Caki2 (cell line): Measurements from ENCODE around the gene TNIP1. TPM values are rescaled to one million over a fixed set of nuclear protein-coding genes. Genes with fewer than 3 reads are reported as not detected.
A peak's percentile ranks its signal among the peaks of the same experiment; 100 is the strongest.

Source experiments
- DNase-seq: peaks from one replicate; pipeline ENCODE4 v3.0.0-alpha.2; 2015; ENCODE audit warnings: low read depth
- in situ Hi-C: cut with HindIII; loops from 2 replicates; pipeline ENCODE4 v1.10.0; 2016; ENCODE audit warnings: low sequenced_read_pairs, low pct_unique_long_range_greater_than_20kb, mixed read lengths
- total RNA-seq: library from RNA; depleted of rRNA; stranded (reverse); fragments of >200 nt; shearing (Covaris generic); gene quantifications from 2 replicates; pipeline ENCODE4 v1.2.3, GENCODE V29; 2014; ENCODE audit warnings: low replicate concordance

TNIP1 gene
- total RNA-seq, 1 experiment from 2014 or later, result 176 TPM

DNA sequence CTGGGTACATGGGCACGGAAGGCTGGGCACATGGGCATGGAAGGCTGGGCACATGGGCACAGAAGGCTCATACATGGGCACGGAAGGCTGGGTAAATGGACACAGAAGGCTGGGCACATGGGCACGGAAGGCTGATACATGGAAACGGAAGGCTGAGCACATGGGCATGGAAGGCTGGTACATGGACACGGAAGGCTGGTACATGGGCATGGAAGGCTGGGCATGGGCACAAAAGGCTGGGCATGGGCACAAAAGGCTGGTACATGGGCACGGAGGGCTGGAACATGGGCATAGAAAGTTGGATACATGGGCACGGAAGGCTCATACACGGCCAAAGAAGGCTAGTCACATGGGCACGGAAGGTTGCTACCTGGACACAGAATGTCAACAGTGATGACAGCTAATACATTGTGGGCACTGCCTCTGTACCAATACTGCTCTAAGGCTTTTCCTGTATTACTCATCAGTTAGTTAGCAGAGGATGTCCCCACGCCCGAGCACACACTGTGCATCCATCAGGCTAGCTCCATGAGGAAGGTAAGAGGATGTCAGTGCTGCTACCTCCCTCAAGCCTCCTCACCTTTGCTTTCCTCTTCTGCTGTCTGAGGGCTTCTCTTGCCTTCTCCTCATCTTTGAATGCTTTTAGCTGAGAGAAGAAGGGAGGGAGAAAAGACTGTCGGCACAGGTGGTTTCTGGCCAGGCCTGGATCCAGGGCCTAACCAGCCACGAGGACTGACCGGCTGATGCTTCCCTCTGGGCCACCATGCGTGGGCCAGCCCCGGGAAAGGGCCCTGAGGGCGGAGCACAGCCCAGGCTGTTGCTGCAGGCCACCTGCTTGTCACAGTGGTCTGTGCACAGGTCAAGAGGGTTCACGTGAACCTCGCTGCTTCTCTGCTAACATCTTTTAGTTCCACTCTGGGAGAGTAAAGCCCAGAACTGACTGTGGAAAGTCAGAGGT is 46.1 kb downstream of the TNIP1 start:
- in situ Hi-C loops, result no loop called here
- peak; percentile 27 for DNase-seq

DNA sequence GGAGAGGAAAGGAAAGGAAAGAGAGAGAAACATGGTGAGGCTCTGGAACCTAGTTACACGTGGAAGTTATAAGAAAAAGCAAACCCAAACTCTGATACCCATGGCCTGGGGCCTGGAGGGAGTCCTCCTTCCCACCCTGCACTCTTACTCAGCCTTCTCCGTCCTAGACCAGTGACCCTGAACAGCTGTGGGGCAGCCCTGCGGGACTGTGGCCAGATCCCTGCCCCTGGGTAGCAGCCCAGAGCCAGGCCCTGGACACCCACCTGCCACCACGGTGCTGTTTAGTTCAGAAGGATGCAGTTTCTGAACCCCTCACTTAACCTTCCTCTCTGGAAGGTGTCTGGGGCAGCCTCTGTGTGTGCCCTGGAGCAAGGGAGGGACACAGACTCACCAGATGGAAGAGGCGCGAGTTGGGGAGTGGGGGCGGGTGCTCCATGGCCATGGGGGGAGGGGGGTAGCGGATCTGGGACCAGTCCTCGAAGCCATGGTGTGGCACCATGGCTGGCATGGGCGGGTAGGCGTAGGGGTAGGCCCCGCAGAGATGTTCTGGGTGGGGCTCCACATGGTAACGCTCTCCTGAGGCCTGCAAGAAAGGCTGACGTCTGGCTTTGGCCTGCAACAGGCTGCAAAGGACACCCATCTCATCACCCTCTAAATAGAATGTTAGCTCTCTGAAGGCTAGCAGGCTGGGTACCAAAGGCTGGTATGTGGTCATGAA is 47.5 kb downstream of the TNIP1 start:
- no peak for DNase-seq
- in situ Hi-C loops, result no loop called here

DNA sequence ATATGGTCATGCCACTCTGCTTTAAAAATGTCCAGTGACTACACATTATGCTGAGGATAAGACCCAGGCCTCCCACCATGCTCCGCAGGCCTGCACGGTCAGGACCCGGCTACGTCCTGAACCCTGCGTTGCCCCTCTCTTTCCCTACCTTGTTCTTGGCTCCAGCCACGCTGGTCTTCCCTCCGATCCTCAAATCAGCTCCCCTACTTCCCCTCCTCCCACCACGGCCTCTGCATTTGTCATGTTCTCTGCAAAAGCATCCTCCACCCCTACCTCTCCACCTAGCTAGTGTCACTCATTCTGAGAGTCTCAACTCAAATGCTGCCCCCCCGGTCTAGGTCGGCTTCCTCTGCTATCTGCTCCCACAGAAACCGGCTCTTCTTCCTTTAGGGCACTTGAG is 49.3 kb downstream of the TNIP1 start:
- no peak for DNase-seq
- in situ Hi-C loops, result no loop called here

DNA sequence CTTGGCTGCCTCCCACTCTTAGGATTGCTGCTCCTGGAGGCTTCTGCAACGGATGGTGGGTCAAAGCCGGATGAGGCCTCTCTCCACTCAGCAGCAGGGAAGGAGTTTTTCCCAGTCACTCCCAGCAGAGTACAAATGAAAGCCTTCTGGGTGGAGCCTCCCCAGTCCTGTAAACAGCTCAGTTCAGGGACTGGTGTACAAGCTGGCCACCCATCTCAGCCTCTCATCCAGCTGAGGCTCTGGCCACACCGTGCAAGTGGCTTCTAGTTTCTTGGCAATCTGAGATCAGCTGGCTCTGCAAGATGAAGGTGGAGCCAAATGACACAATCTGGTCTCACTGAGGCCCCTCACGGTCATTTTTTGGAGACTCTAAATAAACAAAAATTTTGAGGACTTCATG is 50.5 kb downstream of the TNIP1 start:
- in situ Hi-C loops, result no loop called here
- no peak for DNase-seq

DNA sequence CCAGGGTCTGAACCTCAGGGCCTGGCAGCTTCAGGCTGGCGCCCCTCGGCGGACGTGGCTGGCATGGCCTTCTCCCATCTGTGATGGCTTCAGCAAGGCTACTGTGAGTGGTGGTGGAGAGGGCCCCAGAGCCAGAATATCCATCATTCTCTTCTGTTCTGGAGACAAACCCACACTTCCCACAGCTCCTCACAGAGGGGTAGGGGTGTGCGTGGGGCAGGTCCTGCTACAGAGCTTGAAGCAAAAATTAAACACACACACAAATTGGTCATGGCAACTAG is 50.8 kb downstream of the TNIP1 start:
- in situ Hi-C loops, result no loop called here
- no peak for DNase-seq

DNA sequence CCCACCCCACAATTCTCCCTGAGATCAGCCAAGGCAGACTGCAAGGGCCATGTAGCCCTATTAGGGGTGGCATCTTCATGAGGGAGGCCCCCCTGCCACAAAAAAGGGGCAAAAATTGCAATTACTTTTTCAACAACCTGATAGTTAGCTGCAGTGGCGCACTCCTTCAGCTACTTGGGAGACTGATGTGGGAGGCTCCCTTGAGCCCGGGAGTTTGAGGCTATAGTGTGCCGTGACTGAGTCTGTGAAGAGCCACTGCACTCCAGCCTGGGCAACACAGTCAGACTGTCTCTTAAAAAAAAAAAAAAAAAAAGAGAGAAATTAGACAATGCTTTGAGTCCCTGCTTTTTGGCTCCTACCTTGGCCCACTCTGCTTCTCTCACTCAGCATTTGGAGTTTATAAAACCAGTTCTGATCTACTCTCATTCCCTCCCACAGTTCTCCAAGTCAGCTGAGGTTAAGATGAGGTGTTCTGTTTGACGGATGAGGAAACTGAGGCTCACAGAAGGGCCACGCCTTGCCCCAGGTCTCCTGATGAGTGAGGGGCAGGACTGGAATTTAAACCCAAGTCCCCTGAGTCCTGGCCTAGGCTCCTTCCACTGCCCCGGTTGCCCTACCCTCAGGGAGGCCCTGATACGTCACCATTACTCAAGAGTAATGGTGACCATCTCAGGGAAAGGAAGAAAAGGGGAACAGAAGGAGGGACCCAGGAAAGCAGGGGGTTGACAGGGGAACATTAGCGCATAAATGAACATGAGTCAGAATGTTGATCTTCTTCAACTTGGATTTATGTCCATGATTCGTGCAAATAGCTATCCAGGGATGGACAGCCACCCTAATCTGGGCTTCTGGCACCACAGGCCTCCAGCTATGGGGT is 51.4 kb downstream of the TNIP1 start:
- DNase-seq, result no peak
- in situ Hi-C loops, result no loop called here

DNA sequence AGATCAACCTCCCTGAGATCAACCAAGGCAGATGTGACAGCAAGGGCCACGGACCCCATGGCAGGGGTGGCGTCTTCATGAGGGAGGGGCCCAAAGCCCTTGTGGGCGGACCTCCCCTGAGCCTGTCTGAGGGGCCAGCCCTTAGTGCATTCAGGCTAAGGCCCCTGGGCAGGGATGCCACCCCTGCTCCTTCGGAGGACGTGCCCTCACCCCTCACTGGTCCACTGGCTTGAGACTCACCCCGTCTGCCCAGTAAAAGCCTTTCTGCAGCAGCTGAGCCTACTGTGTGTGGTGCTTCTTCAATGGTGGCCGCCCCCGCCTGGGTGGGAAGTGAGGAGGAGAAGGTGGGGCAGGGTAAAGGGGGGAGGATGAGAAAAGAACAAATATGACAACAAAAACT is 52.1 kb downstream of the TNIP1 start:
- in situ Hi-C loops, result no loop called here
- no peak for DNase-seq

DNA sequence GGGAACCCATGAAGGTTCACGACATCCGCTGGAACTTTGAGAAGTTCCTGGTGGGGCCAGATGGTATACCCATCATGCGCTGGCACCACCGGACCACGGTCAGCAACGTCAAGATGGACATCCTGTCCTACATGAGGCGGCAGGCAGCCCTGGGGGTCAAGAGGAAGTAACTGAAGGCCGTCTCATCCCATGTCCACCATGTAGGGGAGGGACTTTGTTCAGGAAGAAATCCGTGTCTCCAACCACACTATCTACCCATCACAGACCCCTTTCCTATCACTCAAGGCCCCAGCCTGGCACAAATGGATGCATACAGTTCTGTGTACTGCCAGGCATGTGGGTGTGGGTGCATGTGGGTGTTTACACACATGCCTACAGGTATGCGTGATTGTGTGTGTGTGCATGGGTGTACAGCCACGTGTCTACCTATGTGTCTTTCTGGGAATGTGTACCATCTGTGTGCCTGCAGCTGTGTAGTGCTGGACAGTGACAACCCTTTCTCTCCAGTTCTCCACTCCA is 52.8 kb downstream of the TNIP1 start:
- DNase-seq, result no peak
- in situ Hi-C loops, result no loop called here

DNA sequence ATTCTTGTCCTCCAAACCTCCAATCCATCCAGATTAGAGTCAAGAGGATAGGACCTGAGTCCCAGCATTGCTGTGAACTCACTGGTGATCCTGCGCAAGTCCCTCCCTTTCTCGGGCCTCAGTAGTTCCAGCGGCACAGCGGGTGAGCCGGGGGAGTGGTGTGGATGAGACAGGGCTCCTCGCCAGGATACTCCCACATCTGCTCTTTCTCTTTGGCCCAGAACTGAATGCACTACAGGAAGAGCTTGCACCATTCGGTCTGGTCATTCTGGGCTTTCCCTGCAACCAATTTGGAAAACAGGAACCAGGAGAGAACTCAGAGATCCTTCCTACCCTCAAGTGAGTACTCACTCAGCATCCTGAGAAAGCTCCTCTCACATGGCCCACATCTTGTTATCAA is 54.2 kb downstream of the TNIP1 start:
- in situ Hi-C loops, result no loop called here
- DNase-seq, result no peak

DNA sequence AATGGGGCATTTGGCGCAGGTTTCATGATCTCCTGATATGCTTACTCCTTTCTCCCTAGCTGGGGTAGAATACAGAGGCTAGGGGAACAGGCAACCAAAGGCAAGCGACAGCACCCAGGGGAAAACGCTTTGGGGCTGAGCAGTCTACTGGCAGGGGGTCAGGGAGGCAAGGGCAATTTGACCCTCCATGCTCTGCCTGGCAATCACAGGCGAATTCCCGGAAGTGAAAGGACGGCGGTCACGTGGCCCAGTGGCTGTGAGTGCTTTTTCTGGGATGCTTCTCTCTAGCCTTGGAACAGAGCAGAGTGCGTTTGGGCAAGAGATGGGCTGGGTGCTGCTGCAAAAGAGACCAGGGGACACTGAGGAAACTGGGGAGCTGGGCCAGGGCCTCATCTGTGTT is 54.7 kb downstream of the TNIP1 start:
- in situ Hi-C loops, result no loop called here
- DNase-seq, result no peak

DNA sequence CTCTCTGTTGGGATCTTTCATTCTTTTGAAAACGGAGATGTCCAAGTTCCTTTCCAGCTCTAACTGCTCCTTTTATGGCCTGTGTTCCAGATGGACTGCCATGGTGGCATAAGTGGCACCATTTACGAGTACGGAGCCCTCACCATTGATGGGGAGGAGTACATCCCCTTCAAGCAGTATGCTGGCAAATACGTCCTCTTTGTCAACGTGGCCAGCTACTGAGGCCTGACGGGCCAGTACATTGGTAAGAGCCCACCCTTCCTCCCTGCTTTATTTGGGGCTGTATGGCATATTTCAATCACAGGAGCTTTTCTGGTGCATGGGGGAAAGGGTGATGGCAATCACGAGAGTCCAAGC is 55.6 kb downstream of the TNIP1 start:
- in situ Hi-C loops, result no loop called here
- no peak for DNase-seq

DNA sequence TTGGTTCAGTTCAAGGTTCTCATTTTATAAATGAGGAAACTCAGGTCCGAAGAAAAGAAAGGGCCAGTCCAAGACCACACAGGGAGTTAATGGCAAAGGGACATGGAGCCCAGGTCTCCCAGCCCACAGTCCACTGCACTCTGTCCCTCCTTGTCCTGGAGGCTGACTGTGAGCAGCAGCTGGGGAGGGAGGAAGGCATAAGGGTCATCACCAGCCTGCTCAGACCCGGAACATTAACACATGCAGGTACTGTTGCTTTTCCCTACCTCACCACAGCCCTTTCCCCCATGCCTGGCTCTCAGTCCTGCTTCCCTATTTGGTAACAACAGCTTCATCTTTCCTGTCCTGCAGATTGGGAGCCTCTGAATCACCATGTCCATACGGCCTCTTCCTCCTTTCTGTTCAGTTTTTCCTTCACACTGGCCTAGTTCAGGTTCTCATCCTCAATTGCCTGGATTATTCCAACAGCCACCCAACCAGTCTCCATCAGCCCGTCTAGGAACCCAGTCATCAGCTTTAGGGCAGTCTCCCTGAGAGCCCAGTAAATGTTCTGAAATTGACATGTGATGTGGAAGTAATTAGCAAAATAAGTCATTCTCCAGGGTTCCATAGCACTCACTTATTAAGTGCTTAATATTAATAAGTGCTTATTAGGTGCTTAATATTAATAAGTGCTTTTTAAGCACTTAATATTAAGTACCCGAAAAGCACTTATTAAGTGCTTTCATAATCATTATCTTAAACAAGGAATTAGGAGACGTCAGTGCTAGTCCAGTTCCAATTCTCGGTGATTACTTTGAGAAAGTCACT is 56.2 kb downstream of the TNIP1 start:
- in situ Hi-C loops, result no loop called here
- DNase-seq, result no peak

DNA sequence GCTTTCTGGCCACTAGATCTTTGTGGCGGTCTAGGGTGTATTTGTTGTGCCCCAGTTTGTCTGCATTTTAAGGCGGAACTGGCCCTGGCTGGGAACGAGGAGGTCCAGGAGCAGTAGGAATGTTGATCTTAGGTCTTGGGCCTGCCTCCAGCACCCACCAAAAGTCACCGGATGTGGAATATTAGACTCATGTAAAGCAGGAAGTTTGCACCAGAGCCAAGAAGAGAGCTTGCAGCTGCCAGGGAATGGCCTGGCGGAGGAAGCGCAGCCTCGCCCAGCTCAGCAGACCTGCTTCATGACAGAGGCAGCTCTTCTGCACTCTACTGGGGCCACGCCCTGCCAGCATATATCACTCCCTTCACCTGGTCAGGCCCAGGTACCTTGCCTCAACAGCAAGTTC is 57.2 kb downstream of the TNIP1 start:
- no peak for DNase-seq

DNA sequence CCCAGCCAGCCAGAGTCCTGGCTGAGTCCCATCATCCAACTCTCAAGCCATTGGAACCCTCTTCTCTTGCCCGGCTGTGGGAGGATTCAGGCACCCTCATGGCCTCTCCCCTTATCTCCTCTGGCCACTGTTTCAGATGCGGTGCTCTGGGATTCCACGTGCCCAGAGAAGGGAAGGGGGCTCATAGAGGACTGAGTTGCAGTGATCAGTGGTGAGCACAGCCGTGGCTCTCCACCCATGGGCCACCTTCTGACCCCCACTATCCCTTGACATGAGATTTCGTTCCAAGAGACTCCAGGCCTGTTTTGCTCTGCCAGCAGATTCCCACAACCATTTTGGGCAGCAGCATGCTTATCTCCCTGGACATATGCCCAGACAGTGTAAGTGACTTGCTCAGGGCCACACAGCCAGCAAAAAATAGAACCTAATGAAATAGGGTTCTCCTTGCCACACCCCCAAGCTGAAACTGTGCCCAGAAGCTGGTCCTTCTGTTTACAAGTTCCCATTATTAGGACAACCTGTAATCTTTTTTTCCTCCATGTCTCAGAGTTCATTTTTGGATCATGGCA is 57.7 kb downstream of the TNIP1 start:
- DNase-seq, result no peak
- in situ Hi-C loops, result no loop called here

More for the DNA sequence above, 57.2 kb downstream of the TNIP1 start:
- in situ Hi-C loops, result no loop called here

DNA sequence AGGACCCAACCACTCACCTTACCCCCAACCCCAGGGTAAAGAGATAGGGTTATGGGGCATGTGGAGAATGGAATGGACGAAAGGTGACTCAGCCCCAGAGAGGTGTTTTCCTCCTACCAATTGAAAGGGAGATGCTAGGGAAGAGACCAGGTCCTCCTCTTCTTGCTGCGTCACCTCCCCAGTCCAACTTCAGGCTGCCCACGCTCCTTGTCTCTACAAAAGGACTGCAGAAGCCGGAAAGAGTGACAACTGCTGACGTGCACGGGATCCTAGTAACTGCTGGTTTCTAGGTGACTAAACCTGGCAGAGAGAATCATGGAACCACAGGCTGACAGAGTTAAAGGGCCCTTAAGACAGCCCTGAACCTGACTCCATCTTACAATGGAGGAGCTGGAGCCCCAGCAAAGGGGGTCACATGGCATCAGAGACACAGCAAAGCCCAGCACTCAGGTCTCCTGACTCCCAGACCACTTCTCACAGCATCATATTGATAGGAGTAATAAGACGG is 58.3 kb downstream of the TNIP1 start:
- DNase-seq, result no peak
- in situ Hi-C loops, result no loop called here

DNA sequence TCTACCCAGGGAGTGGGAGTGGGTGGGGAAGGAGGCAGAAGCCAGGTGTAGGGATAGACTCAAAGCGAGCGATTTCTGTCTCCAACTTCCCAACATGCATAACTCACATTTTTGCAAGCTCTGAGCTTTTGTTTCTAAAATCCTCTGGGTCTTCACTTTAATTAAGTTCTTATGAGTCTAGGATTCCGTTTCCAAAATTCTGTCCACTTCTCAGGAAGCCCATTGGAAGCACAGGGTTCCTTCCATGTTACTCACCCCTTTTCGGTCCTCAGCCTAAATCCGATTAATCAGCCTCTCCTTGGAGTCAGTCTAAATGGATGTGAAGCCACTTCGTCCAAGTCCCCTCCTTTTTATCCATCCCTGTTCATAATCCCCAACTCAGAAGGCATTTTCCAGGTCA is 59.1 kb downstream of the TNIP1 start:
- in situ Hi-C loops, result no loop called here
- no peak for DNase-seq

DNA sequence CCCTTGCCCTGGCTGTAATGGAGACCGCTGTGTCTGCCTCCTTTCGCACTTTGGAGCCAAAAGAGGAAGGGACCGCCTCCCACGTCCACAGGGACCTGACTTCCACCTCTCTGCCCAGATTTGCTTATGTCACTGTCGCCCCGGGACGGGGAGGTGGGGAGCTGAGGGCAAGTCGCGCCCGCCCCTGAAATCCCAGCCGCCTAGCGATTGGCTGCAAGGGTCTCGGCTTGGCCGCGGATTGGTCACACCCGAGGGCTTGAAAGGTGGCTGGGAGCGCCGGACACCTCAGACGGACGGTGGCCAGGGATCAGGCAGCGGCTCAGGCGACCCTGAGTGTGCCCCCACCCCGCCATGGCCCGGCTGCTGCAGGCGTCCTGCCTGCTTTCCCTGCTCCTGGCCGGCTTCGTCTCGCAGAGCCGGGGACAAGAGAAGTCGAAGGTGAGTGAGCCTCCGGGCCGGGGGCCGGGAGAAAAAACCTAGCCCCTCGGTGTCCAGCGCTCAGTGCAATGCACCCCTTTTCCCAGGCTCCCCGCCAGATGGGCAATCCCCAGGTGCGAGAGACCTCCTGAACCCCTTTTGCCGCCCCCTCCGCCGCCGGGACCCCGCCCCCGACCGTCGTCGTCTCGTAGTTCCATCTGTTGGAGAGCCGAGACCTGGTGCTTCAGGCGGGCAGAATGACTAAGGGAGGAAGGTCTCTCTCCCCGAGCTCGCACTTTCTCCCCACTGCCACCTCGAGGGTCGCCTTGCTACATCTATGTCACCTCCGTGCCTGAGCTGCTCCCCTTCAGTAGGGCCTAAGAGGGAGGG is 60.3 kb downstream of the TNIP1 start, which contains the start of gene GPX3:
Gene GPX3, plus strand, starts transcription at position 288 of the 807 bp plus-strand sequence. Its CDS starts 64 bp downstream, at position 352.
- in situ Hi-C loops, result no loop called here
- peak; percentile 84 for DNase-seq
